ENCODE measurements around the gene KCNMA1.
"Not testable (repeated sequence)": the region's sequence is repeated elsewhere in the genome, so short reads cannot be mapped to it uniquely, and the experiment has no call there.

Gene KCNMA1

GRCh38 chr10:77417359-77417758 lies 220.2 kb downstream of the KCNMA1 start:
- TF ChIP-seq CTCF (IDR thresholded peaks at IDR 0.05; ENCODE audit: low read depth, low read length), result no peak
- no peak overlapping the region for H3K4me3 ChIP-seq (ENCODE audit: low read depth, low read length)

- H3K4me3 ChIP-seq (ENCODE audit: low read depth, low read length), result no peak overlapping the region
- no peak for TF ChIP-seq CTCF (IDR thresholded peaks at IDR 0.05; ENCODE audit: low read depth, low read length)
Observed at GRCh38 chr10:77416311-77417135, 221.1 kb downstream of the KCNMA1 start.

GRCh38 chr10:77415313-77415960 lies 222.2 kb downstream of the KCNMA1 start:
- H3K4me3 ChIP-seq (ENCODE audit: low read depth, low read length), result no peak overlapping the region
- no peak for TF ChIP-seq CTCF (IDR thresholded peaks at IDR 0.05; ENCODE audit: low read depth, low read length)

- no peak for TF ChIP-seq CTCF (IDR thresholded peaks at IDR 0.05; ENCODE audit: low read depth, low read length)
- H3K4me3 ChIP-seq (ENCODE audit: low read depth, low read length), result no peak overlapping the region
Observed at GRCh38 chr10:77413231-77413630, 224.4 kb downstream of the KCNMA1 start.

- H3K4me3 ChIP-seq (ENCODE audit: low read depth, low read length), result not testable (repeated sequence)
Observed at GRCh38 chr10:77412573-77413133, 225.0 kb downstream of the KCNMA1 start.

GRCh38 chr10:77411805-77412204 lies 225.8 kb downstream of the KCNMA1 start:
- no peak overlapping the region for H3K4me3 ChIP-seq (ENCODE audit: low read depth, low read length)
- TF ChIP-seq CTCF (IDR thresholded peaks at IDR 0.05; ENCODE audit: low read depth, low read length), result no peak

GRCh38 chr10:77410523-77410922 lies 227.1 kb downstream of the KCNMA1 start:
- TF ChIP-seq CTCF (IDR thresholded peaks at IDR 0.05; ENCODE audit: low read depth, low read length), result no peak
- H3K4me3 ChIP-seq (ENCODE audit: low read depth, low read length), result no peak overlapping the region
